SIG-M5 (cell line): ENCODE results near the gene TXNRD3.
"Not testable (repeated sequence)": the region's sequence is repeated elsewhere in the genome, so short reads cannot be mapped to it uniquely, and the experiment has no call there.

Experiments used
- DNase-seq: peaks from one replicate; lab custom pipeline; 2025; lab: John Stamatoyannopoulos, UW

The TXNRD3 gene

GRCh38 chr3:126646674-126647073 is 8.2 kb downstream of the TXNRD3 start:
- no peak for DNase-seq

GRCh38 chr3:126644615-126645014 is 10.3 kb downstream of the TXNRD3 start:
- DNase-seq = no peak

GRCh38 chr3:126638790-126639189 is 16.1 kb downstream of the TXNRD3 start:
- no peak for DNase-seq

GRCh38 chr3:126636436-126636835 is 18.5 kb downstream of the TXNRD3 start:
- no peak for DNase-seq

- no peak for DNase-seq
Observed at GRCh38 chr3:126634803-126635202, 20.1 kb downstream of the TXNRD3 start.

GRCh38 chr3:126630020-126630419 is 24.9 kb downstream of the TXNRD3 start:
- no peak for DNase-seq

GRCh38 chr3:126625735-126626134 is 29.2 kb downstream of the TXNRD3 start:
- DNase-seq = not testable (repeated sequence)

GRCh38 chr3:126622694-126623093 is 32.2 kb downstream of the TXNRD3 start:
- DNase-seq = no peak

GRCh38 chr3:126621627-126622345 is 33.1 kb downstream of the TXNRD3 start:
- DNase-seq = no peak

- no peak for DNase-seq
Observed at GRCh38 chr3:126621171-126621570, 33.8 kb downstream of the TXNRD3 start.

GRCh38 chr3:126620738-126621137 is 34.2 kb downstream of the TXNRD3 start:
- no peak for DNase-seq

GRCh38 chr3:126618760-126619159 is 36.2 kb downstream of the TXNRD3 start:
- DNase-seq = no peak

- no peak for DNase-seq
Observed at GRCh38 chr3:126618021-126618420, 36.9 kb downstream of the TXNRD3 start.

- DNase-seq = no peak
Observed at GRCh38 chr3:126617571-126617970, 37.4 kb downstream of the TXNRD3 start.

- no peak for DNase-seq
Observed at GRCh38 chr3:126616931-126617330, 38.0 kb downstream of the TXNRD3 start.

- no peak for DNase-seq
Observed at GRCh38 chr3:126613479-126614188, 41.3 kb downstream of the TXNRD3 start.

- no peak for DNase-seq
Observed at GRCh38 chr3:126612479-126613205, 42.3 kb downstream of the TXNRD3 start.

- no peak for DNase-seq
Observed at GRCh38 chr3:126609909-126610308, 45.0 kb downstream of the TXNRD3 start.

- DNase-seq = no peak
Observed at GRCh38 chr3:126607214-126607908, 47.6 kb downstream of the TXNRD3 start.

- DNase-seq = no peak
Observed at GRCh38 chr3:126606001-126606400, 48.9 kb downstream of the TXNRD3 start.

- no peak for DNase-seq
Observed at GRCh38 chr3:126604691-126605090, 50.2 kb downstream of the TXNRD3 start.

GRCh38 chr3:126599101-126599500 is 55.8 kb downstream of the TXNRD3 start:
- no peak for DNase-seq
